Measurements from ENCODE around the gene SLC6A1.

GRCh38 chr3:10962481-10963036, 30.0 kb upstream of the SLC6A1 start:
- no peak for TF ChIP-seq POLR2A (IDR thresholded peaks at IDR 0.05; ENCODE audit: low read depth, low read length)
- no peak for TF ChIP-seq TAF1 (IDR thresholded peaks at IDR 0.05; ENCODE audit: borderline replicate concordance, low read depth, low read length)
- no peak for TF ChIP-seq POLR2AphosphoS5 (IDR thresholded peaks at IDR 0.05; ENCODE audit: low read depth, low read length)

All from GM12892 (cell line).